Measurements from ENCODE around the gene POLRMT.

The POLRMT gene

GRCh38 chr19:577439-578392, 55.6 kb downstream of the POLRMT start:
- DNase-seq (ENCODE audit: low read depth) = no peak

- no peak for DNase-seq (ENCODE audit: low read depth)
These were observed 56.4 kb downstream of the POLRMT start for GRCh38 chr19:576768-577438.

GRCh38 chr19:575527-576506, 57.5 kb downstream of the POLRMT start:
- peak; percentile 71 for DNase-seq (ENCODE audit: low read depth)

- peak; percentile 46 for DNase-seq (ENCODE audit: low read depth)
These were observed 58.4 kb downstream of the POLRMT start for GRCh38 chr19:574658-575526.

GRCh38 chr19:573519-573825, 59.9 kb downstream of the POLRMT start:
- no peak for DNase-seq (ENCODE audit: low read depth)

GRCh38 chr19:572743-573518, 60.4 kb downstream of the POLRMT start:
- DNase-seq (ENCODE audit: low read depth) = peak; percentile 62

GRCh38 chr19:572140-572742, 61.1 kb downstream of the POLRMT start, which contains the start of gene BSG:
Gene BSG, plus strand, starts transcription at chr19:572596. Its CDS starts 39 bp downstream, at chr19:572635.
- peak; percentile 98 for DNase-seq (ENCODE audit: low read depth)

- peak; percentile 47 for DNase-seq (ENCODE audit: low read depth)
These were observed 61.8 kb downstream of the POLRMT start for GRCh38 chr19:571566-571974.

GRCh38 chr19:570937-571565, 62.3 kb downstream of the POLRMT start:
- no peak for DNase-seq (ENCODE audit: low read depth)

GRCh38 chr19:570251-570686, 63.1 kb downstream of the POLRMT start:
- DNase-seq (ENCODE audit: low read depth) = no peak

GRCh38 chr19:567296-567900, 65.9 kb downstream of the POLRMT start:
- no peak for DNase-seq (ENCODE audit: low read depth)

Data from EH (cell line).